GM12875 (cell line): Measurements from ENCODE around the gene FRMD4A.

Experiments
- H3K4me3 ChIP-seq: one replicate; pipeline ENCODE4 v1.5.1; 2011; ENCODE audit warnings: low read depth, low read length, control low read depth
- CTCF ChIP-seq: IDR thresholded peaks from 2 replicates; pipeline ENCODE4 v1.5.1; 2011; ENCODE audit warnings: low read depth, mild to moderate bottlenecking, control low read depth, inconsistent platforms, low read length, moderate library complexity, borderline replicate concordance; ENCODE audit not compliant: insufficient read depth

FRMD4A gene

GRCh38 chr10:13990392-13990805 lies 340.3 kb downstream of the FRMD4A start:
- TF ChIP-seq CTCF: no peak
- no peak overlapping the region for H3K4me3 ChIP-seq

GRCh38 chr10:13989616-13990015 lies 341.1 kb downstream of the FRMD4A start:
- H3K4me3 ChIP-seq: no peak overlapping the region
- TF ChIP-seq CTCF: no peak

GRCh38 chr10:13987446-13987845 lies 343.3 kb downstream of the FRMD4A start:
- H3K4me3 ChIP-seq: no peak overlapping the region

GRCh38 chr10:13984647-13985155 lies 346.0 kb downstream of the FRMD4A start:
- no peak overlapping the region for H3K4me3 ChIP-seq
- TF ChIP-seq CTCF: no peak

More at GRCh38 chr10:13987446-13987845, 343.3 kb downstream of the FRMD4A start:
- TF ChIP-seq CTCF: no peak

GRCh38 chr10:13983035-13983434 lies 347.7 kb downstream of the FRMD4A start:
- TF ChIP-seq CTCF: no peak
- H3K4me3 ChIP-seq: no peak overlapping the region

- H3K4me3 ChIP-seq: no peak overlapping the region
- no peak for TF ChIP-seq CTCF
Observed at GRCh38 chr10:13978533-13979115, 352.1 kb downstream of the FRMD4A start.

GRCh38 chr10:13977861-13978532 lies 352.7 kb downstream of the FRMD4A start:
- no peak for TF ChIP-seq CTCF
- H3K4me3 ChIP-seq: no peak overlapping the region
